Choroid plexus epithelial cell (primary cell): Measurements from ENCODE around the gene SLAMF6.
A peak's percentile ranks its signal among the peaks of the same experiment; 100 is the strongest.

ENCODE experiments used
- DNase-seq: peaks from one replicate; pipeline ENCODE4 v3.0.0-alpha.2; 2010; ENCODE audit warnings: low read depth
- H3K4me3 ChIP-seq: 2 replicates; pipeline ENCODE4 v1.5.1; 2011; ENCODE audit warnings: low read depth, mild to moderate bottlenecking, control low read depth, low read length, moderate library complexity
- TF ChIP-seq, protein P1 (sequence below): conservative IDR thresholded peaks from 2 replicates; pipeline ENCODE4 v1.5.1; 2011; ENCODE audit warnings: low read depth, mild to moderate bottlenecking, control low read depth, inconsistent platforms, low read length, moderate library complexity

SLAMF6 gene

DNA sequence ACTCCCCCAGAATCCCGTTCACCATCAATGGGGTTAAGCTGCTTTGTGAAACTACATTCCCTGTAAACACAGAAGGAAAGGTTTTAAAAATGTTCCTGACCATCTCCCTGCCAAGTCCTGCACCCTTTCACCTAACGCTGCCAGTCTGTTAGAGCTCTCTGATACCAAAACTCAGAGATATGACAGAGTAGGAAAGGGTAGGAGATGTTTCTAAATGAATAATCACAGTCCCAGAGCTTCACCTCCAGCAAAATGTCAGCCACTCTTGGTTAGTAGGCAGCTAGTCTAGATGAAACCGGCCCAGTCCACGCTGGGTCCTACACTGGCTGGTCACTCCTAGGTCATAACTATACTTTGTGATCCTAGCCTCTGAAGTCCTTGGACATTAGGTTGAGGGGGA is 26.7 kb downstream of the SLAMF6 start:
- DNase-seq, result no peak
- no peak overlapping the region for H3K4me3 ChIP-seq
- TF ChIP-seq, protein P1, sequence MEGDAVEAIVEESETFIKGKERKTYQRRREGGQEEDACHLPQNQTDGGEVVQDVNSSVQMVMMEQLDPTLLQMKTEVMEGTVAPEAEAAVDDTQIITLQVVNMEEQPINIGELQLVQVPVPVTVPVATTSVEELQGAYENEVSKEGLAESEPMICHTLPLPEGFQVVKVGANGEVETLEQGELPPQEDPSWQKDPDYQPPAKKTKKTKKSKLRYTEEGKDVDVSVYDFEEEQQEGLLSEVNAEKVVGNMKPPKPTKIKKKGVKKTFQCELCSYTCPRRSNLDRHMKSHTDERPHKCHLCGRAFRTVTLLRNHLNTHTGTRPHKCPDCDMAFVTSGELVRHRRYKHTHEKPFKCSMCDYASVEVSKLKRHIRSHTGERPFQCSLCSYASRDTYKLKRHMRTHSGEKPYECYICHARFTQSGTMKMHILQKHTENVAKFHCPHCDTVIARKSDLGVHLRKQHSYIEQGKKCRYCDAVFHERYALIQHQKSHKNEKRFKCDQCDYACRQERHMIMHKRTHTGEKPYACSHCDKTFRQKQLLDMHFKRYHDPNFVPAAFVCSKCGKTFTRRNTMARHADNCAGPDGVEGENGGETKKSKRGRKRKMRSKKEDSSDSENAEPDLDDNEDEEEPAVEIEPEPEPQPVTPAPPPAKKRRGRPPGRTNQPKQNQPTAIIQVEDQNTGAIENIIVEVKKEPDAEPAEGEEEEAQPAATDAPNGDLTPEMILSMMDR, result no peak

DNA sequence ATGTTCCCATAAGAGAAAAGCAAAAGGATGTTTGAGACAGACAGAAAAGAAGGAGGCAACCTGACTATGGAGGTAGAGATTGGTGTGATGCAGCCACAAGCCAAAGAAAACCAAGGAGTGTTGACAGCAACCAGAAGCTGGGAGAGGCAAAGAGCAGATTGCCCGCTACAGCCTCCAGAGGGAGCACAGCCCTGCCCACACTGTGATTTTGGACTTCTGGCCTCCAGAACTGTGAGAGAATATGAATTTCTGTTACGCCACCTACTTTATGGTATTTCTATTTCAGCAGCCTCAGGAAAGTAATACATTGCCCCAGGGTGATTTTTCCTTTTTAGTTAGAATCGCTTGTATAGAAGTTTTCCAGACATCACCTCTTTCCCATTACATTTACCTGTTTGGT is 28.4 kb downstream of the SLAMF6 start:
- TF ChIP-seq, protein P1, result peak; percentile 51
- peak; percentile 16 for DNase-seq
- no peak overlapping the region for H3K4me3 ChIP-seq

DNA sequence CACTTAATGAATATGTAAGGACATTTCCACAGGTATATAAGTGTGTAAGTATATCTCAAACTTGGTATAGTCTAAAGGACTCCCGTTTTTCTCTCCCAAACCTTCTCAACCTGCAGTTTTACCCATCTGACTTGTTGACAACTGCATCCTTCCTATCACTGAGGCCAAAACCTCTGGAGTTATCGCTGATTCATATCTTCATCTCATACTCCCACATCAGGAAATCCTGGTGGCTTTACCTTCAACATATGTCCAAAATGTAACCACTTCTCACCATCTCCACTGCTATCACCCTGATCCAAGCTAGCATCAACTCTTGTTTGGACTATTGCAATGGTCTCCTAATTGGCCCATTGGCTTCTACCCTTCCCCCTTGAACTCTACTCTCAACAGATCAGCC is 30.4 kb downstream of the SLAMF6 start:
- TF ChIP-seq, protein P1, result no peak
- DNase-seq, result no peak
- H3K4me3 ChIP-seq, result no peak overlapping the region

DNA sequence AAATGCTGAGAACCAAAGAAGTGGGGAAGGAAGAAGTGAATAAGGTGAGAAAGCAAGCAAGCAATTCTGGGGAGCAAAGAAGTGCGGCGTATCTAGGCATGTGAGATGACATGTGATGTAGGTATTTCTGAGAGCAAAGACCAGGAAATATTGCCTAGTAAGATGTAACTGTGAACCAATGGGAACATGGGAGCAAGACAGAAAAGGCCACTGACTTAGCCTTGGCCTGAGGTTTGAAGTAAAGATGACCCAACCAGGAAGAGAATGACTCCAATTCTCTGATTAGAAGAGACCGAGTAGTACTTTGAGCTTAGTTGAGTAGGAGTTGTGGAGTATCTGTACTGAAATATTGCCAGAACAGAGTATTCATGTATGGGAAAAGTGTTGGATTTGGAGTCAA is 31.1 kb downstream of the SLAMF6 start:
- no peak for DNase-seq
- H3K4me3 ChIP-seq, result no peak overlapping the region
- TF ChIP-seq, protein P1, result no peak

DNA sequence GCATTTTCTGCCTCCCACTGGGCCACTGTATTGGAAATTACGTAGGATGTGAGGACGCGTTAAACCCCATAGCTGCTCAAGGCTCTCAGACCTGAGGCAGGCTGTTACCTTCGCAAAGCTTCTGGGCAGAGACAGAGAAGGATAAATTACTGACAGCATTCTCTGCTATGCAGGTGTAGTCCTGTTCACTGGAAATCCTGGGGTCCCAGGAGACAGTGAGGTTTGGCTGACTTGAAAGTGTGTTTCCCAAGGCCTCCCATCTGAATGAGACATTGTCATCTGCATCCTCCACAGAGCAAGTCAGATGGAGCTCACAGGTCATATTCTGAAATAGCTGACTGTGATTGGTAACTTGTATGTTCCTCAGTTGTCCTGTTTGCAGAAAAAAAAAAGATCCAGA is 32.0 kb downstream of the SLAMF6 start:
- TF ChIP-seq, protein P1, result no peak
- no peak overlapping the region for H3K4me3 ChIP-seq
- DNase-seq, result no peak

DNA sequence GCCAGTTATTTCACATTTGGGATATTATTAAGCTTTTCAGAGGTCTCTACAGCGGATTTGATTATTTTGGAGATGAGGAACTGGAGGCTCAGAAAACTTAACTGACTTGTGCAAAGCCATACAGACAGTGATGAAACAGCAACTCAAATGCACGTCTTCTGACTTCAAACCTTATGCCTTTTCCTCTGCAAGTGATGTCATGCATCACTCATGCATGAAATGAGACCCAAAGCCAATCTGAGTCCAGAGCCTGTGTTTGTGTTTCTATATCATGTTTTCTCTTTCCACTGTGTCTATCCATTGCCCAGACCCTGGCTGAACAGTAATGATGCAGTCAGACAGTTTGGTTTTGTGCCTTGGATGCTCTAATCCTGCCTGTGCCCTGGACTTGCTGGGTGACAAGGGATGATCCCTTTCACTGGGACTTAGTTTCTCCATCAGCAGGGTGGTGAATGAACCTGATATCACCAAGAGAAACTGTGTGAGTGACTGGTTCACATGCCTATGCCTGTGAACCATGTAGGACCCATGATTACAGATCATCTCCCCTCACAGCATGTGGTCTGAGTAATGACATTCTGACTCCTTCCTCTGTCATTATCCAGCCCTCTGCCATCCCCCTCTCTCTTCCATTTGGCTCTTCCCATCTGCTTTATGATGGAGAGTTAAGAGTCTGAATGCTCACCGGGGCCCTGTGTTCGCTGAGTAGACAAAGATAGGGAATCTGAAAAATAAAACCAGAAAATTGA is 33.4 kb downstream of the SLAMF6 start:
- DNase-seq, result no peak
- H3K4me3 ChIP-seq, result no peak overlapping the region
- TF ChIP-seq, protein P1, result no peak

DNA sequence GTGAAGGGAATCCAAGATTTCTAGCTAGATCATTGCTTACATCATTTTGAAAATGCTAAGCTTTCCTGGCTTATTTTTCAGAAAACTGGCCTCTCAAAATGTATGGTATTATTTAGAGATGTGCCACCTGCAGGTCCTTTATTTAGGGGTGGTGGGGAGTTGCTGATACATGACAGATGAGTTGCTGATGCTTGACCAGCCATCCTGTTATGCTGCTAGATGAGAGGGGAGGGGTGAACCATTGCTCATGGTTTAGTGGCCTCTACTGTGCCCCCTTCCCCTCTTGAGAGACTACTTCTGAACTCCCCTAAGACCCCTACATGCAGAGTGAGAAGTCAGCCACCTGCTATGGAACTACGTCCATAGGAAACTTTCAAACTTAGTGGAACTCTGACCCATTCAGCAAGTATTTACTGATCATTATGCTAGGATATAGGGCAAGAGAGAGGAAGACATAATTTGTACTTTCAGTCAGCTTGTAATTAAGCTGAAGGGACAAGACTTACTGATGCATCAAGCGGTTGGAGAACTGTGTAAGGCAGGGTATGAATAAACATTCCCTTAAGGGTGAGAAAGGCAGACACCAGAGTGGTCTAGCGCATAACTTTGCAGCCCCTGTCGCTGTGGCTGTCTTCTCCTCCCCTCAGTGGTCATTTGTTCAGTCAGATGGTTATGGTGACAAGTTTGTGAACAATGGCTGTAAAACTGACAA is 34.6 kb downstream of the SLAMF6 start:
- TF ChIP-seq, protein P1, result no peak
- H3K4me3 ChIP-seq, result no peak overlapping the region
- DNase-seq, result no peak
